Measurements from ENCODE around the gene NKX6-1. TPM values are rescaled to one million over a fixed set of nuclear protein-coding genes. Genes with fewer than 3 reads are reported as not detected.

NKX6-1 gene
- total and polyA plus RNA-seq, 2 experiments from 2014 or later, result 0.11 TPM; not detected in 1

DNA sequence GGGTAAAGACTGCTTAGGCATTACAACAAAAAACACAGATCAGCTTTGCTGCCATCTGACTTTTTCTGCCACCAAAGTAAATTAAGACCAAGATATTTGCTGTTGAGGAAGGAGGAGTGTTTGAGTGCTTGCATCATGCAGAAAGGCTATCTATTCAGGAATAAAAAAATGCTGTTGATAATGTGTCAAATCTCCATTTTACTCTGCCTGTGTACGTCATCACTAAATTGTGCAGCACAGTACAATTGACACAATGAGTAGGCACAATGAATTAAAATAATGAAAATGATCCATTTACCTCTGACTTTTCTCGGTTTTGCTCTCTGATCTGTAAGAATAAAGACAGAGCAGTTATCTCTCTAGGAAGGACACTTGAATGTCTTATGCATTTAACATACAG lies 56.3 kb downstream of the NKX6-1 start:
- Histone ChIP-seq H4K20me1 (ENCODE audit: insufficient read depth) (no peaks in the 10 kb centered on the region), H3K4me3 (no peak overlapping the region), H3K36me3 (ENCODE audit: low read depth) (no peaks in the 10 kb centered on the region), H3K27me3 (replicated peaks; ENCODE audit: insufficient read depth) (peaks cover 10% of the 10 kb centered on the region), H3K9me2 (ENCODE audit: insufficient read depth) (no peaks in the 10 kb centered on the region), H3K9ac (no peak overlapping the region), H3K4me2 (ENCODE audit: unreplicated experiment) (no peak overlapping the region), H3K4me1 (ENCODE audit: insufficient read depth) (no peaks in the 10 kb centered on the region), H3F3A (ENCODE audit: insufficient read depth) (no peaks in the 10 kb centered on the region), H3K9me3 (ENCODE audit: low read depth) (no peaks in the 10 kb centered on the region), H2AFZ (no peak overlapping the region), H3K27ac (no peak overlapping the region), H3K79me2 (ENCODE audit: insufficient read depth) (no peaks in the 10 kb centered on the region)
- no peak for DNase-seq
- TF ChIP-seq EZH2 (IDR thresholded peaks at IDR 0.05; ENCODE audit: insufficient read depth, poor library complexity, severe bottlenecking), result no peak
- TF ChIP-seq EZH2phosphoT487 (IDR thresholded peaks at IDR 0.05; ENCODE audit: insufficient read depth, low read depth), result no peak
- WGBS, 2 experiments (ENCODE audit: low coverage in 1 of 2, low lambda C conversion rate in 2 of 2, missing lambda C conversion rate in 2 of 2), result 39 to 40% methylated on average over 2 of the region's 2 CpGs
- in situ Hi-C loops (cut with MboI), result no loop called here

Small RNA genes lying within 50 kb of the gene (small RNA-seq; reads per million reads assigned to genes)
- not detected for gene RPL3P13 (ENCODE audit: low read depth, low replicate concordance)

Other genes with a start within 250 kb of the NKX6-1 start
- gene CDS1, start 83.8 kb upstream of the NKX6-1 start, total RNA-seq (2014; rRNA removed; shearing (Covaris generic)), result not detected in 2 replicates
- 0.04 TPM in 1 of 2 replicates, not detected in the other for gene CDS1, start 83.8 kb upstream of the NKX6-1 start, polyA plus RNA-seq (2016; fragmentation: Nextera tagmentation; extraction: Ambion mirVana)